HG02588 (cell line): Measurements from ENCODE around the gene SMPD1.
A peak's percentile ranks its signal among the peaks of the same experiment; 100 is the strongest.

ENCODE experiments used
- ATAC-seq: cut with Tn5 transposase; IDR thresholded peaks from one replicate; pipeline ENCODE4 v1.9.1; 2021; ENCODE audit warnings: mild to moderate bottlenecking, moderate library complexity; ENCODE audit not compliant: unreplicated experiment

The SMPD1 gene

GRCh38 chr11:6389905-6390717 lies at the start of gene SMPD1:
Gene SMPD1, plus strand, starts transcription at chr11:6390474. Its CDS starts 125 bp downstream, at chr11:6390599.
- ATAC-seq: peak; percentile 97

GRCh38 chr11:6345366-6345765 lies 44.9 kb upstream of the SMPD1 start:
- no peak for ATAC-seq

- ATAC-seq: no peak
Measured at GRCh38 chr11:6350043-6350442, 40.2 kb upstream of the SMPD1 start.

- no peak for ATAC-seq
Measured at GRCh38 chr11:6350486-6350885, 39.8 kb upstream of the SMPD1 start.

- ATAC-seq: no peak
Measured at GRCh38 chr11:6351782-6352382, 38.4 kb upstream of the SMPD1 start.

GRCh38 chr11:6353367-6353987 lies 36.8 kb upstream of the SMPD1 start:
- peak; percentile 74 for ATAC-seq

- ATAC-seq: no peak
Measured at GRCh38 chr11:6354651-6355485, 35.4 kb upstream of the SMPD1 start.

GRCh38 chr11:6356503-6357055 lies 33.7 kb upstream of the SMPD1 start:
- no peak for ATAC-seq

GRCh38 chr11:6357222-6357621 lies 33.1 kb upstream of the SMPD1 start:
- ATAC-seq: no peak

GRCh38 chr11:6360183-6360582 lies 30.1 kb upstream of the SMPD1 start:
- no peak for ATAC-seq

- no peak for ATAC-seq
Measured at GRCh38 chr11:6362185-6362872, 27.9 kb upstream of the SMPD1 start.

- ATAC-seq: peak; percentile 86
Measured at GRCh38 chr11:6362873-6363678, 27.2 kb upstream of the SMPD1 start.

- ATAC-seq: no peak
Measured at GRCh38 chr11:6365659-6366058, 24.6 kb upstream of the SMPD1 start.

- no peak for ATAC-seq
Measured at GRCh38 chr11:6371825-6372224, 18.4 kb upstream of the SMPD1 start.

- ATAC-seq: no peak
Measured at GRCh38 chr11:6377902-6378639, 12.2 kb upstream of the SMPD1 start.

GRCh38 chr11:6378640-6378989 lies 11.7 kb upstream of the SMPD1 start:
- no peak for ATAC-seq

GRCh38 chr11:6385046-6385777 lies 5.1 kb upstream of the SMPD1 start:
- ATAC-seq: no peak
